Renal pelvis (tissue), 4 donors: ENCODE measurements around the gene PRR18. TPM values are rescaled to one million over a fixed set of nuclear protein-coding genes. Genes with fewer than 3 reads are reported as not detected.

Experiments used
- DNase-seq: peaks from one replicate; pipeline ENCODE4 v3.0.0-alpha.2; 2013
- polyA plus RNA-seq, 3 donors: library from polyadenylated mRNA; unstranded; fragments of 120-200 nt; gene quantifications; one replicate each; pipeline ENCODE4 v1.2.1, GENCODE V29; 2013; ENCODE audit not compliant: insufficient read length in 3 of 3

The PRR18 gene
- polyA plus RNA-seq, 3 donors: 0.27 to 0.30 (median 0.28) TPM

GRCh38 chr6:166307082-166308032, 835 bp downstream of the PRR18 start:
- DNase-seq: no peak

GRCh38 chr6:166306378-166307081, 1.7 kb downstream of the PRR18 start:
- no peak for DNase-seq

- DNase-seq: no peak
Observed at GRCh38 chr6:166305562-166306117, 2.6 kb downstream of the PRR18 start.

DNA sequence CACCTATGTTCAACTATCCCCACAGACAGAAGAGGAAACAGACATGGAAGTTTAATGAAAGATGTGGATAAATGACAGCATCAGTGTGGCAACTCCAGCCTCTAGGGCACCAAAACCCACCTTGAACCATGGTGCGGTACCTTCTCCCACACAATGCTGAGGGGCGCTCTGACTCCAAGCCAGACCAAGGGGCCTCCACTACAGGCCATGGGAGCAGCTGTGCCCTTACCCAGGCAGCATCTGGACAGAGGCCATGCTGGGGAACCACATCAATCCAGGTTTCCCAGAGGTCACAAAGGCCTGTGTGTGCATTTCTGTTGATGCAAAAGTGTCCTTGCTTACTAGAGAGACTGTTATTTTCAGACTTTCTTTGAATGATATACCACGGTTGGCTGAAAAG, 4.1 kb downstream of the PRR18 start:
- DNase-seq: no peak

- DNase-seq: no peak
Observed at GRCh38 chr6:166301611-166302529, 6.3 kb downstream of the PRR18 start.

DNA sequence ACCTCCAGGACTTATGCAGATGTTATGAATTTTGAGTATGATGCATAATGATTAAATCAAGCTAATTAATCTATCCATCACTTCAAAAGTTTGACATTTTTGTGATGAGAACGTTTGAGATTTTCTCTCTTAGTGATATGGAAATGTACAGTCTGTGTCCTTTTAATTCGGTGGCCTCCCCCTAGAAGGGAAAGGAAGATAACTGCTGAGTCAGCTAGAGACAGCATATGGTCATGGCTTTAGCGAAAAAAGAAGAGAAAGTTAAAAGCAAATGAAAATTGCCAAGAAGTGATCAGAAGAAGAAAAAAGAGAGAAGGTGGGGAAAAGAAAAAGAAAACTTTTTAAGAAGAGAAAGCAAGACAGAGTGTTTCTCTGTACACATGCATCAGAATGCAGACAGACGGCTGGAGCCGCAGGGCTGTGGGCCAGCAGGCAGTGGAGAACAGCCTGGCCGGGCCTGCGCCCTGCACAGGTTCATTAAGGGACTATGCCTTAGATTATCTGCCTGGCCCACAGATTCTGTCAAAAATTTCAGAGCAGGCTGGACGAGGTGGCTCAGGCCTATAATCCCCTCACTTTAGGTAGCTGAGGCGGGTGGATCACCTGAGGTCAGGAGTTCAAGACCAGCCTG, 7.7 kb downstream of the PRR18 start:
- no peak for DNase-seq

- no peak for DNase-seq
Observed at GRCh38 chr6:166297606-166298005, 10.6 kb downstream of the PRR18 start.

DNA sequence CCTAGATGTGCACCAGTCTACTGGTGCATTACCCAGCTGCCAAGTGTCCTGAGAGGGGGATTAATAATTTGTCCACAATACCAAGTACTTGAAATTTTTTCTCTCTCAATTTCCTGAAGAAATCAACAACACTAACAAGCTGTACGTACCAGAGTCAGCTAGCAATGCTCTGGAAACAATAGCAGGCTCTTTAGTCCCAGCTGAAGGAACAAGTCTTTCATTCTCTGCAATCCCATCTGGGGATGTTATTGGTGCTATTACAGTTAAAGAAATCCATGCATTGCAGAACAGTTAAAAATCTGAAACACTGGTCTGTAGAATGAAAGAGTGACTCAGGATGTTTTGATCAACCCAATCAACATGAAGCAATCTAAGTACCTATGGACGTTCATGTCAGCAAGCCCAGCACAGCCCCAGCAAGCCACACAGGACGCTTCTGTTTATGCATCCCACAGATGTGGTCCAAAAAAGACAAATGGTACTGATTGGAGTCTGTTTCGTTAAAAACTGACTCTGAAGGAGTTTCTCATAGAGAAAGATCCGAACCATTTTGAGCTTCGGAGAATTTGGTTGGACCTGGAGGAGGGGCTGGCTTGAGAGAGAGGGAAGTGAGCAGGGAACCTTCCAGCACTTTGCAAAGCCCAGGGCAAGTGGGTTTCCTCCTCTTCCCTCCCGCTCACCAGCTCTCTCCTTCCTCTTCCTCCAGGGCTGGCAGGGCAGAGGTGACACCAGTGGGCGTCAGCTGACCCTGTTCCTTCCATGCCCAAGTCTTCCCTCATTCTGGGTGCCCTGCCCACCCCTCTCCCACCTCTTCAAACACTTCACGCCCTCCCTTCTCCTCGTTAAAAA, 11.9 kb downstream of the PRR18 start:
- no peak for DNase-seq

GRCh38 chr6:166293731-166294584, 14.2 kb downstream of the PRR18 start:
- DNase-seq: no peak

GRCh38 chr6:166289207-166290060, 18.8 kb downstream of the PRR18 start:
- no peak for DNase-seq

DNA sequence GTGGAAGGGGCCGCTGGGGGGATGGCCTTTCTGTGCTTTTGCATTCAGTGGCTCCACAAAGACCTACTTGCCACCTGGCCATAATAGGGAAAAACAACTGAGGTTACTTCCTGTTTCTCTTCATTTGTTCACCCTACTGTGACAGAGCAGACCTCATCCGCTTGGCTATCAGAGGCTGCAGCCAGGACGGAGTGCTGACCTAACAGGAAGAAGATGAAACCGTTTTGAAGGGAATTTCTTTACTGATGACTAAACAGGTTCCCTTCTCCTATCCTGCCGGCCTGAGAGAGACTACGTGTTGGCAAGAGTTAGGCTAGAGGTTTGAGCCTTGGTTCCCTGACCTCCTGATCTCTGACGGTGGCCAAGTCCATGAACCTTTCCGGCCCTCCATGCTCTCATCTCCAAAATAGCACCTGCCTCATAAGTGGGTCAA, 21.3 kb downstream of the PRR18 start:
- no peak for DNase-seq

- no peak for DNase-seq
Observed at GRCh38 chr6:166285233-166285632, 23.0 kb downstream of the PRR18 start.

DNA sequence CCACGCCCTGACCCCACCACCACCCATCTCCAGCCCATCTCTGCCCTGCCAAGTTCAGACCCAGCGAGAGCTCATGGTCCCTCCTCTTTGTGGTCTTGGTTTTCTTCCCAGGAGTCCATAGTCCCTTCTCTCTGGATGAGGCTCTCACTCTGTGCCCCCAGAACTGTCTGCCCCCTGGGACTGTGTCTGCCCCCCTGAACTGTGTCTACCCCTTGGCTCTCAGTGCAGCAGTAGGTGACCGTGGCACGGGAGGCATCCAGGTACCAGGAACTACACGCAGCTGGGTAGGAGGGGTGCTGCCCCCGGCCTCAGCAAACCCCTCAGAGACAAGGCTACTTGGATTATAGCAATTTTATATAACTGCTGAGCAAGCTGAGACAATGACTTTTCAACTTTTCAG, 23.6 kb downstream of the PRR18 start:
- no peak for DNase-seq

DNA sequence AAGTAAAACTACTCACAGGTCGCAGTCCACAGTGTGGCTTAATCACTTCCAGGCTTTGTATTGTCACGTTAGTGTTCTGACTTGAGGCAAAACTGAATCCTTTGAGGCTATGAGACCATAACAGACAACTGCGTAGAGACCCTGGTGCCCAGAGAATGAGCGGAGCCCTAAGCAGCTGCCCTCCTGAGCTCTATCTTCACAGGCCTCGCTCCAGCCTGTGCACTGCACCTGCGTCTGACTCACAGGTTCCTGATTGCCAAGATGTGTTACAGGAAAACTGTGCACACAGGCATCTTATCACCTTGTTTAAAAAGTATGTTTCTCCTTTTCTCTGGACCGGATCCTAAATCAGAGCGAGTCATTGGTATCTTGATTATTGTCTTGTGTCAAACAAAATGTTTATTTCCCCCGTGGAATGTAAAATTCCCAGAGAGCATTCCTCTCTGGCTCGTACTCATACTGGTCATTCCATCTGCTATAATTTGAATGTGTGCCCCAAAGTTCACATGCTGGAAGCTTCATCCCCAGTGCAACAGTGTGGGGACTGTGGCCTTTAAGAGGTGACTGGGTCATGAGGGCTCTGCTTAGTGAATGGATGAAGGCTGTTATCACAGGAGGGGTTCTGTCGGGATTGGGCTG, 25.7 kb downstream of the PRR18 start:
- no peak for DNase-seq

DNA sequence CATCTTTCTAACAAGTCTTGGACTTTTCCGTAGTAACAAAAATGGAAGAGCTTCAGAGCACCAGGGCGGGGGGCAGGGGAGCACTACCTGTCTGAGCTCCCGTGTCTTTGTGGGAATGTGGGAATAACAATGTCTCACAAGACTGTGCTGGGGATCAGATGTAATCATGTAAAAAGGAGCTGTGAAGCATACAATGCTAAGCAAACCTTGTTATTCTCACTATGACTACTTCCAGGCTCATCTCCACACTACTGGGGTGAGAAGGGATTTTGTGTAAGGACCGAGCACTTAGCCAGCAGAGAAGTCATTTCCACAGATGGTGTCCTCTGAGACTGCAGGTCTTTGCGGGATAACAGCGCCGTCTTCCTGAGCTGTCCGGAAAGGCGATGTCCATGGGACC, 27.1 kb downstream of the PRR18 start:
- DNase-seq: no peak

DNA sequence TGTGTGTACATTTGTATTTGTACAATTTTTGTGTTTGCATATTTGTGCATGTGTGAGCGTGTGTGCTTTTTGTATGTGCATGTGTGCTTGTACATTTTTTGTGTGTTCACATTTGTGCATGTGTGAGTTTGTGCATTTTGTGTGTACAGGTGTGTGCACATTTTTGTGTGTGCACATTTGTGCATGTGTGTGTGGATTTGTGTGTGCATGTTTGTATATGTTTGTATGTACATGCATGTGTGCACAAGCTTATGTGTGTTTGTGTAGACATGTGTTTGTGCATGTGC, 28.9 kb downstream of the PRR18 start:
- no peak for DNase-seq

DNA sequence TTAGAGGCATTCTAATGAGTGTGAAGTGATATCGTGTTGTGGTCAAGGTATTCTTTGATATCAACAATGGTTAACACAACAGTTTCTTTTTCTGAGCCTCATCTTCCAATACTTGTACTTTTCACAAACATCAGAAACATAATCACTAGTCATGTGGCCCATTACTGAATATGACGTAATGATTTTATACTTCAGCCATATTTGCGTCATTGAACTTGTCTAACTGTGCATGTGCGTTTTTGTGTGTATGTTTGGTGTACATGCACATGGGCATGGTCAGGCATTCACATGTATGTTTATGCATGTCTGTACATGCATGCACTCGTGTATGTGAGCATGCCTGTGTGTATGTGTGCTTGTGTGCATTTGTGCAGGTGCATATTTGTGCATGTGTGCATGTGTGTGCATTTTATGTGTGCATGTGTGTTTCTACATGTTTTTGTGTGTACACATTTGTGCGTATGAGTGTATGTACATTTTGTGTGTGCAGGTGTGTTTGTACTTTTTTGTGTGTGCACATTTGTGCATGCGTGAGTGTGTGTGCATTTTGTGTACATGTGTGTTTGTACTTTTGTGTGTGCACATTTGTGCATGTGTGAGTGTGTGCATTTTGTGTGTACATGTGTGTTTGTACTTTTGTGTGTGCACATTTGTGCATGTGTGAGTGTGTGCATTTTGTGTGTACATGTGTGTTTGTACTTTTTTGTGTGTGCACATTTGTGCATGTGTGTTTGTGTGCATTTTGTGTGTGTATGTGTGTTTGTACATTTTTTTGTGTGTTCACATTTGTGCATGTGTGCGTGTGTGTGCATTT, 29.4 kb downstream of the PRR18 start:
- no peak for DNase-seq
